Measurements from ENCODE around the gene UXS1. TPM values are rescaled to one million over a fixed set of nuclear protein-coding genes. Genes with fewer than 3 reads are reported as not detected.
A peak's percentile ranks its signal among the peaks of the same experiment; 100 is the strongest.
"Not testable (repeated sequence)": the region's sequence is repeated elsewhere in the genome, so short reads cannot be mapped to it uniquely, and the experiment has no call there.

Gene UXS1
- total RNA-seq, 1 donor from 2014 or later, result 23.1 TPM

DNA sequence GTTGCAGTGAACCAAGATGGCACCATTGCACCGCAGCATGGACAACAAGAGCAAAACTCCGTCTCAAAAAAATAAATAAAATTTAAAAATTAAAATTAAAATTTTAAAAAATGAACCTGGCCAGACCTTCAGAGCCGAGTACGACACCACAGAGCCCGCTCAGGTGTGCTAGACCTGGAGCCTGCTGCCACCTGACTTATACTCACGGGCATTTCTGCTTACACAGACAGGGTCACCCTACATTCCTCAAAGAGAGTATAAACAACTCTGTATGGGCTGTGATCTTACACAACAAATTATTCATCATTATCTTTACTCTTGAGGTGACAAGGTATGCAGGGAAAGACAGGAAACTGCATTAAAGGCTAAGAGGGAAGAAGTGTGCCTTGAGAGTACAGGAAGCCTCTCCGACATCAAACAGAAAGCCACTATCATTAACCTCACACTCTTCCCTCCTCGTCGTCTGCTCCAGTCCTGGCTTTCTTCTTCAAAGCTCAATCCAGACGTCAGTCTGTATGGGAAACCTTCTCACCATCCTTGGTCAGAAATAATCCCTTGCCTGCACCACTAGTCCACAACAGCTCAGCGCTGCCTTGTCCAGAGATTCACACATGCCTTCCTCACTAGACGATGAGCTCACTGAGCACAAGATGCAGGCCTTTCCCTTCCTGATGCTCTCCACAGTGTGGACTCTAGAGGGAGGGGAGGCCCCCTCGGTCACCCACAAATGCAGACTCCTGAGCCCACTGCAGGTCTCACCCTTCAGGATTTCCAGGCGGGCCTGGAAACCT lies 56.2 kb downstream of the UXS1 start:
- DNase-seq (ENCODE audit: low spot score), result no peak

- DNase-seq (ENCODE audit: low spot score), result not testable (repeated sequence)
These were observed 62.9 kb downstream of the UXS1 start for GRCh38 chr2:106131192-106131591.

DNA sequence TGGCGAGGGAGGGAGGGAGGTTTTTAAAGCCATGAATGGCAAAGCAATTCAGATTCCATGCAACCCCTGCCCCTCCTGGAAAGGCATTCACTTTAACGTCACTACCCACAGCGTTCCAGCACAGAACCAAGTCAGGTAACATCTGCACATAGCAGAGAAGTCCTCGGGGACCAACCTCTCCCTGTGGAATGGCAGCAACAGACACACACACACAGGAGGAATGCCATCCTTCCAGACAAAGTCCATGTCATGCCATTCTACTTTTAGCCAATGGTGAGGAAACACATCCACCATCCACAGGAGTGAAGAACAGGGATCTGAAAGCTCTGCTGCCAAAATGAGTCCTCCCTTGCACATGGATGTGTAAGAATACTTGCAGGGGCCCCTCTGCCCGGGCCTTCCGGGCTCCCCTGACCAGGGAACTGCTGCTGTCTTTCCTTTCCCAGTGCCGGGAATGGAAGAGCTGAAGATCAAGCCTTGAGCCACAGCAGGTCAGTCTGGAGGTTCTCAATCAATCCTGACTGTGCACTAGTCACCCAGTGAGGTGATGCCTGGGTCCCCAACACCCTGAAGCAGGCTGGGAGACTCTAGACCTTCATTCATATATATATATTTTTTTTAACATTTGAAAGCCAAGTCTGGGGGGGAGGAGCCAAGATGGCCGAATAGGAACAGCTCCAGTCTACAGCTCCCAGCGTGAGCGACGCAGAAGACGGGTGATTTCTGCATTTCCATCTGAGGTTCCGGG lies 63.7 kb downstream of the UXS1 start:
- DNase-seq (ENCODE audit: low spot score), result no peak

DNA sequence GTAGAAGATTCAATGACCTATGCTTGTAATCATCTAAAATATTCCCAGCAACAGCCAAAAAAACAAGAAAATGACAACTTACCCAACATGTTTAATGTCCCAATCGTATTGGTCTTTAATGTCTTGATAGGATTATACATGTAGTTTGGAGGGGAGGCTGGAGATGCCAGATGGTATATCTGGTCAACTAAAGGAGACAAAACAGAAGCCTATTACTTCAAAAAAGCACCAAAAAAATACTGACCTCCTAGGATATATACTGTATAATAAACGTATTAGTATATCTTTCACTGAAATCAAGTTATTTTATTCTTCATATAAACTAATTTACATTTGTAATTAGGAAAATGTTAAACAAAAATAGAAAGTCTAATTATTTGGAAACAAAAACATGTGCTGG lies 64.5 kb downstream of the UXS1 start:
- DNase-seq (ENCODE audit: low spot score), result no peak

- DNase-seq (ENCODE audit: low spot score), result no peak
These were observed 65.0 kb downstream of the UXS1 start for GRCh38 chr2:106129150-106129549.

- DNase-seq (ENCODE audit: low spot score), result no peak
These were observed 66.3 kb downstream of the UXS1 start for GRCh38 chr2:106127776-106128268.

DNA sequence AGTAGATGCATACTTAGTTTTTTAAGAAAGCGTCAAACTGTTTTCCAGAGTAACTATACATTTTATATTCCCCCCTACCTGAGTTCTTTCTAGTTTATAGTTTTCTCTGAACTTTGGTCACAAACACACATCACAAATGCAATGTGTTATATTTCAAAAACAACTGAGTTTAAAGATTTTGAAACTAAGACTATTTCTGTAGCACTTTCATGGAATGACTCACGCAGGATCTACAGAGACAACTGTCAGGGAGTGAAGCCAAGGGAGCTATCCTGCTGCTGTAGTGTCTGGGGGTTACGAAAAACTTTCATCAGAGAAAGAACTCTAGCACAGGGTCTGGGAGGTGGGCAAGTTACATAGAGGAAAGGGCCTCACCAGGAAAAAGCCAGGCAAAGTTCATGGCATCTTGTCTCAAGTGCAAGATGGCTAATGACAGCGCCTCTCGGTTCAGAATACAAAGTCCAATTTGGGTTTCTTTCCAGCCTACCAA lies 66.8 kb downstream of the UXS1 start:
- no peak for DNase-seq (ENCODE audit: low spot score)

DNA sequence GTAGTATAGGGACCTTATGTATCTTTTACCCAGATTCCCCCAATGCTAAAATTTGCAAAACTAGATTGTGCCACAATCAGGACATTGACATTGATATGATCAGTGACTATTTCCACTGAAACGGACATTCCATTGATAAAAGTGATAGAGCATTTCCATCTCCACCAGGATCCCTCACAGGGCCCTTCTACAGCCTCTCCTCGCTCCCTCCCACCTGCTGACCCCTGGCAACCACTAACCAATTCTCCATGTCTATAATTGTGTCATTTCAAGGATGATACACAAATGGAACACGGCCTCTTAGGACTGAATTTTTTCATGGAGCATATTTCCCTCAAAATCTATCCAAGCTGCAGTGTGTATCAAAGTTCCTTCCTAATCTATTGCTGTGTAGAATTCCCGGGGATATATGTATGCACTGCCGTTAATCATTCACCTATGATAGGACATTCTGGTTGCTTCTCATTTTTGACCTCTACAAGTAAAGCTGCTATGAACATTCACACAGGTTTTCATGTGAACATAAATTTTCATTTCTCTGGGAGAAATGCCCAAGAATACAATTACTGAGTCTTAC lies 67.3 kb downstream of the UXS1 start:
- no peak for DNase-seq (ENCODE audit: low spot score)

- DNase-seq (ENCODE audit: low spot score), result no peak
These were observed 67.8 kb downstream of the UXS1 start for GRCh38 chr2:106126295-106126694.

DNA sequence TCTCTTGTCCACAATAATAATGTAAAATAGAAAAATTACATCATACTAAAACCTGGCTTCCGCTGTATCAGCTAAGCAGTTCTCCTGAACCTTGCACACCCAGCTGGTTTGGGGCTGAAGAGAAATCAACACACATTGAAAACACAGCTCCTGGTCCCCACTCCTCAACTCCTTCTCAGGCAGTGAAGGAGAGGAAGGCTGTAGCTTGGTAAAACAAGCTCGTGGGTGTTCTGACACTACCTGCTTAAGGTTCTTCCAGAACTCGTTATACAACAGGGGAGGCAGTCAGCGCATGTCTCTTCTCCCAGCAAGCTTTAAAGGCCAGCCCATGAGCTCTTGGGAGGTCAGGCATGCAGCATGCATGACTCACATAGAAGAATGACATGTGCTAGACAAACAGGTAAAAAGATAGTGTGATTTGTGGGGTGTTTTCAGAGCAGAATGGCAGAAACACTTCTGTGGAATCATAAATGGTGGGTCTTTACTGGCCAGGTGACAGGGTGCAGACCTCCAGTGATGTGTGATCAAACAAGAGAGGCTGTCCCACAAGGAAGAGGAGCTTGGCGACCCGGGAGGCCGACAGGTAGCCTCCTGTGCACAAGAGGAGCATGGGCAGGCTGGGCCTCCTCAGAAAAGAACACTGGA lies 69.1 kb downstream of the UXS1 start:
- DNase-seq (ENCODE audit: low spot score), result no peak

DNA sequence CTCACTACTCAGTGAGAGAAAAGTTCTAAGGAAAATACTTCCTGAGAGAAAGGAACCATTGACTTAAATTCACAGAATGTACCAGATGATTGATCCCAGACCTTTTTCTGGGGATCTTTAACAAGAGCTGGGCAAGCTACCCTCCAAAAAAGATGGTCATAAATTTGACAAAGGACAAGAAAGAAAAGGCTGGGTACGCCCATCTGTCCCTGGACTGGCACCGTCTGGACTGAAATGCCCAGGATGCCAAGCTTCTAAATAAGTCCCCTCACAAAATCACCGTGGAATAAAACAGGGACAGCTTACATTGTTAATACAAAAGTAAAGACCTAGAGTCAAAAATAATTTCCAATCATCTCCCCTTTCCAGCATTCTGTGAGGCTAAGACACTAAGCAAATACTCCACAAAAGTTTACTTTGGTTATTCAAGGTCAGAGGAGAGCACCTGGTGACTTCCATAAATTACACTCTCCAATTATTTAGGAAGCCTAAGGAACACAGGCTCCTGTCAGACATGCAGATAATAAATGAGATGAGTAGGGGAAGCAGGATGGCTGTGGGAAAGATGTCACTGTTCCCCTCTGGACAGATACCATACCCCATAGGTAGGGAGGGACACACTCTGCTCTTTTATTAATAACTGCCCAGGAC lies 69.9 kb downstream of the UXS1 start:
- DNase-seq (ENCODE audit: low spot score), result no peak

DNA sequence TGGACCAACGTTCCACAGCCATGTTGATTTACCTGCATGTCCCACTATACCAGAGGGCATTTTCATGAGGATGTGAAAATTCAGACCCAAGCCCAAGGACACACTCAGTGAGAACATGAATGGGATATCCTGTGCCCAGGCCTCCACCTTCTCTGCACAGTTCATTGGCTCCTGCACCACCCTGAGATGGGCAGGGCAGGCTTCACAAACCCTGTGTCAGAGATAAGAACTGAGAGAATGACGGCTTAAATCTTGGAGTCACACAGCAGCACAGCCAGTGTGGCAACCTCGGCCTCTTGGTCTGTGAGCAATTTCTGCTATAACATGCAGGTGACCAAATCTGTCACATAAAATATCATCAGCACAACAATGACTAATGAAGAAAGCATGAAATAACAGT lies 71.9 kb downstream of the UXS1 start:
- DNase-seq (ENCODE audit: low spot score), result no peak

DNA sequence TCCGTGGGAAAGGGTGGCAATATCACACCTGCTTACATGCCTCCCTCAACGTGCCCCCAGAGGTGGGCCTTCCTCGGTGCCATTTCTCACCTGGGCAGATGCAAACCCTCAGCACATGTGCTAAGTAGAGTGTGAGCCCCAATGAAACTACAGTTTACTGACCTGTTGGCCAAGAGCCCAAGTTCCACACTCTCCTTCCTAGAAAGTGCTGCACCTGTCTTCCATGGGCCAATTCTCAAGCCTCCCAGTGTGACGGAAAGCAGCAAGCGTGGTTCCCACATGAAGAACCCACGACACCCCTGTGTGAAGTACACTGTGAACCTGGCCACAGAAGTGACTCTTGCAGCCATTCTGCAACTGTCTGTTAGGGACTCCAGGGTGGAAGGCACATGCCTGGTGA lies 73.7 kb downstream of the UXS1 start:
- DNase-seq (ENCODE audit: low spot score), result no peak

DNA sequence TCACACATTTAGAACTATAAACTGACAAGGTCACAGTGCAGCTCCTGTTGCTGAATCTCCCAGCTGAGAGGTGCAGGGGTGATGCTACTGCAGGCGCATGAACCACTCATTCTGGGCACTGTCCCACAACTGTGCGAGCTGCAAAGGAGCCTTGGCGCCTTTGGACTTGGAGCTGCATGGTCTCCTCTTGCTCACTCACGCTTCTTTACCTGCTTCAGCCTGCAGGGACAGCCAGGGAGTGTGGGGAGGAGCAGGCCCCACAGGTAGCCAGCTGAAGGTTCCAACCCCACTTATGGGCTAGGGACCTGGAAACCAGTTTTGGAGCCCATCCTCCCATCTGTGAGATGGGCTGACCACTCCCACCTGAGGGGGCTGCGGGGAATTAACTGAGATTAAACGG lies 75.0 kb downstream of the UXS1 start:
- peak; percentile 65 for DNase-seq (ENCODE audit: low spot score)

DNA sequence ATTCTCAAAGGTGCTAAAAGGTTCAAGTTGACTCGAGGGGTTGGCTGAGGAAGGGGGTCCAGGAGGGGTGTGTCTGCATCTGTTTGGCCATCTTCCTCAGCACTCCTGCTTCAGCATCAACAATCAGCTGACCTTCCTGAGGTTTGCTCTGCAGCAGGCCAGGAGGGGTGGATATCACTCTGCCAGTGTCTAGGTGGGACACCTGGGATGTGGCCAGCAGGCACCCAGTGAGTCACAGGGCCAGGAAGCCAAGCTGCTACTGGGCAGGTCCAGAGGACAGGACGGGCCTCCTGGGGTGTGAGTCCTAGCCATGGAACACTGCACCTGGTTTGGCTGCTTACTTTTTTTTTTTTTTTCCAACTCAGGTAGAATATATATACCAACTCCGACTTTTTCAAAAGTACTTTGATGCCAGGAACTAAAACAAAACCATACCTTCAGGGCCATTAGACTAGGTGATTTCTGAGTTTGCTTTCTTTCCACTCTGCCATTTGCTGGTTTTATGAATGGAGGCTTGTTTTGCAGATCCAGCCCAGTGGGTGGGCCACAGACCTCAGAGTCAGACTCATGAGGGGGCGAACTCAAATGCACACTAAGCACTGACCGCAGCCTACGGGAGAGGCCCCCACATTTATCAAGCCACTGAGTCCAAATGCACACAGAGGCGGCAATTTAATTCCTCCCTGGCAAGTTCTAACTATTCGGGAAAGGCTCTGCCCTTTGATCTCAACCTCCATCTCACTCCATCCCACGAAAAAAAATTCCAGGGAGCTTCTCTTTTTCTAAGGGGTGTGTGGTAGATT lies 76.0 kb downstream of the UXS1 start:
- peak; percentile 77 for DNase-seq (ENCODE audit: low spot score)

DNA sequence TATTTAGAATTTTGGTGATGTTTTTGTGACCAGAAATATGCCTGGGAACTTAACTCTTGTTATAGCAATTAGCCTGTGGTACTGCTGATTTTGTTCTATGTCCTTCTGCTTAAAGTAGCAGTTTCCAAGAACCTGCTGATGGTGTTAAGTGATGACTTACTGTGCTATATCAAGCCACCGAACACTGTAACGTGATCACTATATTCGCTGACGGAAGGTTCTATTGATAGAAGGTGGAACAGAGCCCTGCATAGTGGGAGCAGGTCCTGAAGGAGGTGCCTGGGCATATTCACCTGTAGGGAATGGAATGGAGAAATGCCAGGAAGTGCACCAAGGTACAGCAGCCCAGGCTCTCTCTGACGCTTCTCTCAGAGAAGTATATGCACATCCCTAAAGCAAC lies 76.8 kb downstream of the UXS1 start:
- no peak for DNase-seq (ENCODE audit: low spot score)

- DNase-seq (ENCODE audit: low spot score), result no peak
These were observed 77.9 kb downstream of the UXS1 start for GRCh38 chr2:106116248-106116647.

DNA sequence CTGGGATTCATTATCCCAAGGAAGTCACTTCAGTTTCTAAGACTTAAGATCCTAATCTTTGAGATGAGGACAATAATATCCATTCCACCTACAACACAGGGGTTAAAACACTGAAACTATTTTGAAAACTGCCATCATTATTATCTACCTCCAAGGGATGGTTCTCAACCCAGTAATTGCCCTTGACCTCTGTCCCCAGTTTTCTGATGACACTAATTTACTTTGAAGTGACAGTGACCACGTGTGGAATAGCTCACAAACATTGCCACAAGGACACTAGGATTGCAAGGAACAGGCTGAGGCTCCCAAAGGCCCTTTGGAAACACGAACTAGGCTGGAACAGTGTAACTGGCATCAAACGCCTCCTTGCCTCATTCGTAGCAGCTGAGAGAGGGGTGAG lies 78.4 kb downstream of the UXS1 start:
- no peak for DNase-seq (ENCODE audit: low spot score)

- DNase-seq (ENCODE audit: low spot score), result no peak
These were observed 78.9 kb downstream of the UXS1 start for GRCh38 chr2:106115250-106115649.

- DNase-seq (ENCODE audit: low spot score), result no peak
These were observed 79.9 kb downstream of the UXS1 start for GRCh38 chr2:106114166-106114565.

Measured in mesenteric fat pad (tissue), 1 donor.